GM13976 (cell line): ENCODE results near the gene CAMK1D.

Experiments used
- DNase-seq: peaks from one replicate; pipeline ENCODE4 v3.0.0; 2012; ENCODE audit warnings: low spot score
- in situ Hi-C: fragments of 300-500 bp; cut with MboI; formaldehyde crosslinking; loops from one replicate; pipeline ENCODE4 v1.12.0; 2022; ENCODE audit warnings: low sequenced_read_pairs, mixed read lengths, inconsistent platforms; ENCODE audit not compliant: unreplicated experiment
- TF ChIP-seq, protein P1 (sequence below): IDR thresholded peaks from 2 replicates; pipeline ENCODE4 v1.5.1; 2012; ENCODE audit warnings: borderline replicate concordance, mild to moderate bottlenecking; ENCODE audit not compliant: insufficient read depth; ENCODE audit errors: extremely low read depth, missing control alignments, control extremely low read depth

CAMK1D gene

DNA sequence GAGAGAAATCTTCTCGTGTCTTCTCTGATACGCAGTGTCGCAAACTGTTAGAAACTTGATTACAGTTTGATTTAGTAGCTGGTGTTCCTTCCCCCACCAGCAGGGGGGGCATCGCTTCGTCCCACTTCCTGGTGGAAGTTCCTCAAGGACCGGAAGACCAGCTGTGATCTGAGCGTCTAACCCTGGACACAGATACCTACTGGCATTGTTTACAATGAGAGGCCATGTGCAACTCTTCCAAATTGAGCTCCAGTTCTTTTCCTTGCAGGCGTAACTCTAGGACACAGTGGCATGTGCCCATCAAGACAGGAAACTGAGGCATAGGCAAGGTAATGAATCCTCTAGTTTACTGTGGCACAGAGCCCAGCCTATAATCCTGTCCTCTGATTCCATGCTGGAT is 433.2 kb downstream of the CAMK1D start:
- in situ Hi-C loops = no loop called here
- TF ChIP-seq, protein P1, sequence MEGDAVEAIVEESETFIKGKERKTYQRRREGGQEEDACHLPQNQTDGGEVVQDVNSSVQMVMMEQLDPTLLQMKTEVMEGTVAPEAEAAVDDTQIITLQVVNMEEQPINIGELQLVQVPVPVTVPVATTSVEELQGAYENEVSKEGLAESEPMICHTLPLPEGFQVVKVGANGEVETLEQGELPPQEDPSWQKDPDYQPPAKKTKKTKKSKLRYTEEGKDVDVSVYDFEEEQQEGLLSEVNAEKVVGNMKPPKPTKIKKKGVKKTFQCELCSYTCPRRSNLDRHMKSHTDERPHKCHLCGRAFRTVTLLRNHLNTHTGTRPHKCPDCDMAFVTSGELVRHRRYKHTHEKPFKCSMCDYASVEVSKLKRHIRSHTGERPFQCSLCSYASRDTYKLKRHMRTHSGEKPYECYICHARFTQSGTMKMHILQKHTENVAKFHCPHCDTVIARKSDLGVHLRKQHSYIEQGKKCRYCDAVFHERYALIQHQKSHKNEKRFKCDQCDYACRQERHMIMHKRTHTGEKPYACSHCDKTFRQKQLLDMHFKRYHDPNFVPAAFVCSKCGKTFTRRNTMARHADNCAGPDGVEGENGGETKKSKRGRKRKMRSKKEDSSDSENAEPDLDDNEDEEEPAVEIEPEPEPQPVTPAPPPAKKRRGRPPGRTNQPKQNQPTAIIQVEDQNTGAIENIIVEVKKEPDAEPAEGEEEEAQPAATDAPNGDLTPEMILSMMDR = peak; percentile 46
- peak; percentile 60 for DNase-seq

DNA sequence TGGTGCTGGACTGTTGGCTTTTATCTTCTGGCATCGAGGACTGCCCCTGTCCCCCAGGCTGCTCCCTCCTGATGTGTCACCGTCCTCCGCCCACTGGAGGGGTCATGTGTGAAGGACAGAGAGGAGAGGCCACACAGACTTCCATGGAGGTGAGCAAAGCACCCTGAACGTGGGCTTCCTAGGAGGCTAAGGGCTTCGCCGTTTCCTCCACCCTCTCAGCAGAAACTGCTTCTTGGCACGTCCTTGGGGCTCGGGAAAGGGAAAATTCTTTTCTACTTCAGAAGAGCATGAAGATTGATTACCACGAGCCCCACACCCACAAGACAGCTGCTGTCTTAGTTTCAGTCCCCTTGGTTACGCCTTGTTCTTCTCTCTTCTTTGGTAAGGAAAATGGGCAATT is 433.9 kb downstream of the CAMK1D start:
- in situ Hi-C loops = no loop called here
- no peak for DNase-seq
- TF ChIP-seq, protein P1 = no peak

DNA sequence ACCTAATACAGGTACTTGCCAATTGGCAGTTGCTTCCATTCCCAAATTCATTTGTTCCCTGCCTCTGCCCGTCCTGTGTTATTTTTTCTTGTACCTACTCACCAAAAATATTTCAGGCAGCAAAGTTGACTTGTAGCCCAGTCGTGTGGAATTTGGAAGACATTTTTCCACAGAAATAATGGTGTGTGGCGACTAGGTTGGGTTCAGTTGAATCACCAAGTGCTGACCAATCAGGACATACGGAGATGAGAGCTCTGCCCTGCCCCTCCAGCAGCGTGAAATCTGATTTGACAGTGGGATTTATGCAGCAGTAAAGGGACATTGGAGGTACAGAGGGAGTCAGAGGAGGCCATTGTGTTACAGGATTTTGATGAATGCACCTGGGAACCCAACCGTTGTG is 435.3 kb downstream of the CAMK1D start:
- in situ Hi-C loops = no loop called here
- no peak for DNase-seq
- TF ChIP-seq, protein P1 = no peak

DNA sequence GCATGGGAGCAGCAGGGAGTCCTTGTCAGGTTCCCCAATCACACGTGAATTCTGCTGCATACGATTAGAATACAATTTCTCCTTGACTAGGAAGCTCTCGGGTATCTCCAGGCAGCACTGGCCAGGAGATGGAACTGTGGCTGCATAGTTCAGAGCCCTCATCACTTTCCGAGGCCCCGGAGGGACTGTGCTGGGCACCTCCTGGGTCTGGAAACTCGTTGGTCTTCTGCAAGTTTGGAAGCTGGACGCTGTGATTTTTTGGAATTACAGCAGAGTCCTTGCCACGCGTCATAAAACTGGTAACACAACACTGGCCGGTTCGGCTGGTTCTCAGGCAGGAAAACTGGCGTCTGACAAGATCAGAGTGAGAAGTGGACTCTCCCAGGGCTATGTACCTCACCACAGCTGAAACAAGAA is 436.1 kb downstream of the CAMK1D start:
- in situ Hi-C loops = no loop called here
- TF ChIP-seq, protein P1 = no peak
- DNase-seq = no peak

DNA sequence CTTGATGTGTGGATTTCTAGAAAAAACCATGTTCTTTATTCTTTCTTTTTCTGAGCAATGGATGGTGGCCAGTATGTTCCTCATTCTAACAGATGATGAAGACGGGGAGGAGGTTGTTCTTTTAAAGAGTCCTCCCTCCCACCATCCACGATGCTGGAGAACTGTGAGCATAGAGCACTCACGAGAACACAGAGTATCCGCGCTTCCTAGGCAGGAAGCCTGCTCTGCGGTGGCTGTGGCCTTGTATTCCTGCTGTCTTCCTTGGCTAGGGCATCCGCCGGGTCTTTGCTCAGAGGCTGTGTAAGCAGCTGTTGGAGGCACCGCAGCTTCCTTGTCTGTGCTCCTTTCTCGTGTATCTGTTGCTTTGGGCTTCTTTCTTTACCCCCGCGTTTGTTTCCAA is 437.9 kb downstream of the CAMK1D start:
- DNase-seq = no peak
- TF ChIP-seq, protein P1 = no peak
- in situ Hi-C loops = no loop called here

DNA sequence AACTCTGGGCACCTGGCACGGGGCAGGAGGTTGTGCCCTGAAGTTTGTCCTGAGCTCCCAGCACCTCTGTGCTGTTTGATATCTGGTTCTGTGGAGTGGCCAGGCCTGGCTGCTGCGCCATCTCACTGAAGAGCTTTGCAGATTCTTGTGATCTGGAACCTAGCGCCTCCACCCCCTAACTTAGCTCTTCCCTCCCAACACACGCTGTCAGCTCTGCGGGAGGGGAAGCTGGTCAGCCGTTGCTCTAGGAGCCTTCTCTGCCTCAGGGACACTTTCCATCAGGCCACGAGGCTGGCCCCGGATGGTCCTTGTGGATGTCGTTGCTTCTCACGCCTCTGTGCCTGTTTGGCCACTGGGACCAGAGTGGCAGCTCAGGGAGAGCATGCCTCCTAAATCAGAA is 438.9 kb downstream of the CAMK1D start:
- in situ Hi-C loops = no loop called here
- no peak for DNase-seq
- TF ChIP-seq, protein P1 = no peak

DNA sequence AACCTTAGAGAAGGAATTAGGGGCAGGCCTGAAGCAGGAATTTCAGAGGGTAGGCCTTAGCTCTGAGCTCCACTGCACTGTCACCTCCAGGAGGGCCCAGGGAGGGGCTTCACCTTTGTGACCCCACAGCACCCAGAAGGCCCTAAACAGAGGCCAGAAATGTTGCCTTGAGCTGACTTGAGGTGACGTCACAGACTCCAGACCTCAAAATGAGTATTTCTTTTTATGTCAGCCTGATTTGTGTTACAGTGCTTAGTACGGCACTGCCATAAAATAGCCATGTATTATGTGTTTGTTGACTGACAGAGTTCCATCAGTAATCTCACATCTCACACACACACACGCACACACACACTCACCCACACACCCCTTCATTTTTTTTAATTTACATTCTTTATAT is 440.9 kb downstream of the CAMK1D start:
- TF ChIP-seq, protein P1 = no peak
- no peak for DNase-seq
- in situ Hi-C loops = no loop called here
